A549 (cell line): ENCODE data around the gene MAD1L1. TPM values are rescaled to one million over a fixed set of nuclear protein-coding genes. Genes with fewer than 3 reads are reported as not detected.

ENCODE experiments used
- polyA plus RNA-seq, 4 experiments: library from polyadenylated mRNA; depleted of rRNA in 3 of 4; stranded (reverse); fragments of >200 nt; fragmentation: RNase III in 1 of 4; extraction: RNeasy Plus Mini Kit Qiagen cat#74134 plus additional on column Dnase treatment in 1 of 4; gene quantifications; 2 replicates in 3 of 4; 3 replicates in 1 of 4; pipeline ENCODE4 v1.2.3, GENCODE V29; 2011 to 2017
- small RNA-seq, 6 experiments: library from RNA; depleted of rRNA; stranded (forward); fragments of <200 nt; gene quantifications; one replicate each; pipeline ENCODE3, GENCODE V24; 2012

MAD1L1 gene
- polyA plus RNA-seq, 2 of the 4 experiments (the other 2 are of a cell fraction): 13.6 to 16.6 TPM

Small RNAs within 50 kb of the gene (small RNA-seq; reads per million reads assigned to genes)
- 0 to 0.19 (median 0) reads per million in 6 experiments for gene MIR4655

Other genes starting within 250 kb of the MAD1L1 start
- gene MRM2, start 9.3 kb upstream of the MAD1L1 start, polyA plus RNA-seq (2011; rRNA removed): 30.6 and 35.6 TPM in 2 replicates
- gene MRM2, start 9.3 kb upstream of the MAD1L1 start, polyA plus RNA-seq (2017; fragmentation: RNase III; extraction: RNeasy Plus Mini Kit Qiagen cat#74134 plus additional on column Dnase treatment): 41.3 to 47.0 TPM (median 44.0 TPM) in 3 replicates
- gene NUDT1, start 9.3 kb upstream of the MAD1L1 start, polyA plus RNA-seq (2011; rRNA removed): 32.9 and 38.3 TPM in 2 replicates
- 92.3 to 95.4 TPM (median 92.9 TPM) in 3 replicates for gene NUDT1, start 9.3 kb upstream of the MAD1L1 start, polyA plus RNA-seq (2017; fragmentation: RNase III; extraction: RNeasy Plus Mini Kit Qiagen cat#74134 plus additional on column Dnase treatment)
- gene SNX8, start 81.5 kb upstream of the MAD1L1 start, polyA plus RNA-seq (2011; rRNA removed): 36.3 and 36.4 TPM in 2 replicates
- gene SNX8, start 81.5 kb upstream of the MAD1L1 start, polyA plus RNA-seq (2017; fragmentation: RNase III; extraction: RNeasy Plus Mini Kit Qiagen cat#74134 plus additional on column Dnase treatment): 21.2 to 25.8 TPM (median 25.7 TPM) in 3 replicates
- gene EIF3B, start 121.9 kb upstream of the MAD1L1 start, polyA plus RNA-seq (2011; rRNA removed): 180 and 219 TPM in 2 replicates
- gene EIF3B, start 121.9 kb upstream of the MAD1L1 start, polyA plus RNA-seq (2017; fragmentation: RNase III; extraction: RNeasy Plus Mini Kit Qiagen cat#74134 plus additional on column Dnase treatment): 206 to 230 TPM (median 207 TPM) in 3 replicates
- 5.6 and 6.2 TPM in 2 replicates for gene CHST12, start 170.7 kb upstream of the MAD1L1 start, polyA plus RNA-seq (2011; rRNA removed)
- gene CHST12, start 170.7 kb upstream of the MAD1L1 start, polyA plus RNA-seq (2017; fragmentation: RNase III; extraction: RNeasy Plus Mini Kit Qiagen cat#74134 plus additional on column Dnase treatment): 9.4 to 12.0 TPM (median 11.3 TPM) in 3 replicates
- not detected in 2 replicates for gene GRIFIN, start 243.5 kb upstream of the MAD1L1 start, polyA plus RNA-seq (2011; rRNA removed)
- not detected in 3 replicates for gene GRIFIN, start 243.5 kb upstream of the MAD1L1 start, polyA plus RNA-seq (2017; fragmentation: RNase III; extraction: RNeasy Plus Mini Kit Qiagen cat#74134 plus additional on column Dnase treatment)